MCF 10A (cell line): ENCODE measurements around the gene PPM1K. TPM values are rescaled to one million over a fixed set of nuclear protein-coding genes. Genes with fewer than 3 reads are reported as not detected.

ENCODE experiments used
- total RNA-seq: library from RNA; stranded (reverse); gene quantifications from 2 replicates; pipeline ENCODE4 v1.2.3, GENCODE V29; 2022

The PPM1K gene
- total RNA-seq, 1 experiment from 2014 or later, result 21.0 TPM

Other genes starting within 250 kb of the PPM1K start
- 0.07 and 0.12 TPM in 2 replicates for gene ABCG2, start 125.9 kb downstream of the PPM1K start, total RNA-seq
- gene HERC6, start 94.3 kb upstream of the PPM1K start, total RNA-seq, result 1.7 and 2.4 TPM in 2 replicates
- gene HERC5, start 172.6 kb upstream of the PPM1K start, total RNA-seq, result 0.54 and 0.63 TPM in 2 replicates
- gene PYURF, start 239.2 kb upstream of the PPM1K start, total RNA-seq, result 80.9 and 82.5 TPM in 2 replicates